Measurements from ENCODE around the gene NEK2. TPM values are rescaled to one million over a fixed set of nuclear protein-coding genes. Genes with fewer than 3 reads are reported as not detected.

Gene NEK2
- total RNA-seq, 1 donor from 2014 or later, result 1.7 TPM

DNA sequence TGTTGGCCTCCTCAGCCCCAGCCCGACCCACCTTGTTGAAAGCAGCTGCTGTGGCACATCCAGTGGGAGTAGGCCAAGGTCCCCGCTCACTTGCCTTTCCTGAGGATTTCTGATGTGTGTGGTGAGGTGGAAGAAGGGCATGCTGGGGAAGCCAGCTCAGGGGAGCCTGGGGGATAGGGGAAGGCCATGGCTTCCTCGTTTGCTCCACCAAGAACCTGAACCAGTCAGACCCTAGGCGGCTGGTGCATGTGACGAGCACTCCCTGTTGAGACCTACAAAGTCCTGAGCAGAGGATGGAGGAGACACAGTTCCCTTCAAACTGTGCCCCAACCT is 58.5 kb downstream of the NEK2 start:
- TF ChIP-seq POLR2A (IDR thresholded peaks at IDR 0.05) (no peak), POLR2AphosphoS5 (IDR thresholded peaks at IDR 0.05; ENCODE audit: insufficient read depth in 1 of 2, low read depth in 1 of 2) (no peak)
- TF ChIP-seq, protein P1, sequence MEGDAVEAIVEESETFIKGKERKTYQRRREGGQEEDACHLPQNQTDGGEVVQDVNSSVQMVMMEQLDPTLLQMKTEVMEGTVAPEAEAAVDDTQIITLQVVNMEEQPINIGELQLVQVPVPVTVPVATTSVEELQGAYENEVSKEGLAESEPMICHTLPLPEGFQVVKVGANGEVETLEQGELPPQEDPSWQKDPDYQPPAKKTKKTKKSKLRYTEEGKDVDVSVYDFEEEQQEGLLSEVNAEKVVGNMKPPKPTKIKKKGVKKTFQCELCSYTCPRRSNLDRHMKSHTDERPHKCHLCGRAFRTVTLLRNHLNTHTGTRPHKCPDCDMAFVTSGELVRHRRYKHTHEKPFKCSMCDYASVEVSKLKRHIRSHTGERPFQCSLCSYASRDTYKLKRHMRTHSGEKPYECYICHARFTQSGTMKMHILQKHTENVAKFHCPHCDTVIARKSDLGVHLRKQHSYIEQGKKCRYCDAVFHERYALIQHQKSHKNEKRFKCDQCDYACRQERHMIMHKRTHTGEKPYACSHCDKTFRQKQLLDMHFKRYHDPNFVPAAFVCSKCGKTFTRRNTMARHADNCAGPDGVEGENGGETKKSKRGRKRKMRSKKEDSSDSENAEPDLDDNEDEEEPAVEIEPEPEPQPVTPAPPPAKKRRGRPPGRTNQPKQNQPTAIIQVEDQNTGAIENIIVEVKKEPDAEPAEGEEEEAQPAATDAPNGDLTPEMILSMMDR (IDR thresholded peaks at IDR 0.05), result no peak
- no peaks in the 10 kb centered on the region for H3K9me3 ChIP-seq
- H3K27me3 ChIP-seq, result no peaks in the 10 kb centered on the region
- DNase-seq (ENCODE audit: extremely low spot score in 2 of 2), result no peak
- peaks cover 17% of the 10 kb centered on the region for H3K4me1 ChIP-seq
- no peak overlapping the region for H3K4me3 ChIP-seq
- no peaks in the 10 kb centered on the region for H3K36me3 ChIP-seq
- H3K27ac ChIP-seq, result no peak overlapping the region
- intact Hi-C loops (cut with DNase I), result loop anchor here (5.0 kb wide), 1 partner anchor 40 kb away; the partner anchor contains the start of gene SLC30A1

DNA sequence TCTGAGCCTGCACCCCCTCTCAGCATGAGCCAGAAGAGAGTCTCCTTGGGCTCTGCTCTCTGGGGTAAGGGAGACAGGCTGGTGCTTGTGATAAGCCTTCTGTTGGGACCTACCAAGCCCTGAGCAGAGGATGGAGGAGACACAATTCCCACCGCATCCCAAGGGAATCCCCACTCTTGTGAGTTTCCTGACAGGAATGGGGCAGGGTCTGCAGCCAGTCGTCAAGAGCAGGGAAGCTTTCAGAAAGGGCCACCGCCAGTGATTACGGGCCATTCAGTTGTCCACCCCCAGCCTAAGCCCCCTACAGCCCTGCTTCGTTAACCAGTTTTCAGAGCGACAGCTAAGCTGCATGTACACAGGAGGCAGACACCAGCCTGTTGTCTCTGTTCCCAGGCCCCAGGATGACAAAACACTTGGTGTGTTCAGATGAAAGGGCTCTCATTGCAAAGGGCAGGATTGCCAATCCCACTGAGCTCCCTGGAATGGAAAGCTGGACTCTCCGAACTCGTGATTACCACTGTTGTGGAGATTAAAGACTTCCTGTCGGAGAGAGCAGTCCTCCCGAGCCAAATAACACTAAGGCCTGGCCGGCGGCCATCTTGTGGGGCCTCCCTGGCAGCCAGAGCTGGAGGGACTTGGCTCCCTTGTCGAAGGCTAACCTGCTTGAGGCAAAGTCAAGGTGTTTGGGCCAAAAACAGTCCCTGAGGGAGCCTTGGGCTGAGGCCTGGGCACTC is 59.0 kb downstream of the NEK2 start:
- intact Hi-C loops (cut with DNase I), result loop anchor here (5.0 kb wide), 1 partner anchor 39 kb away; the partner anchor contains the start of gene SLC30A1
- peaks cover 17% of the 10 kb centered on the region for H3K4me1 ChIP-seq
- no peaks in the 10 kb centered on the region for H3K9me3 ChIP-seq
- no peak for TF ChIP-seq POLR2A (IDR thresholded peaks at IDR 0.05)
- peak in 1 of 2 donors; percentile 31 for TF ChIP-seq POLR2AphosphoS5 (IDR thresholded peaks at IDR 0.05; ENCODE audit: insufficient read depth in 1 of 2, low read depth in 1 of 2)
- H3K27ac ChIP-seq, result no peak overlapping the region
- no peaks in the 10 kb centered on the region for H3K27me3 ChIP-seq
- H3K4me3 ChIP-seq, result no peak overlapping the region
- H3K36me3 ChIP-seq, result no peaks in the 10 kb centered on the region
- DNase-seq (ENCODE audit: extremely low spot score in 2 of 2), result no peak

DNA sequence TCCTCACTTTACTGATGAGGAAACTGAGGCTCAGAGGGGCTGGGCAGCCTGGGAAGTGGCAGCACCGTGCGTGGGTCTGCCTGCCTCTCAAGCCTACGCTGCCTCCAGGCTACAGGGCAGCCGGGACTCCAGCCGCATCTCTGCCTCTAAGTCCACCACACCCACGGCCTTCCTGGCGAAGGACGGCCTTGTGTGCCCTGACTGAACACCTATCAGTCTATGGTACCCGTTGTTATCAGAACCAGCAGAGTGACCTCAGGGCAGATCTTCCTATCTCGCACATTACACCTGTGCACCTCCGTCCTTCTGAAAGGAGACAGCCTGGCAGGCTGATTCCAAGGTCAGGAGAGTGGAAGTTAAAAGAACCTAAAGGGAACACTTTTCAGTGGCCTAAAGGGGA is 60.8 kb downstream of the NEK2 start:
- Histone ChIP-seq H3K27me3 (no peaks in the 10 kb centered on the region), H3K9me3 (no peaks in the 10 kb centered on the region), H3K4me3 (no peak overlapping the region), H3K4me1 (peaks cover 22% of the 10 kb centered on the region), H3K27ac (no peak overlapping the region), H3K36me3 (no peaks in the 10 kb centered on the region)
- TF ChIP-seq, protein P1 (IDR thresholded peaks at IDR 0.05), result no peak
- no peak for TF ChIP-seq POLR2AphosphoS5 (IDR thresholded peaks at IDR 0.05; ENCODE audit: insufficient read depth in 1 of 2, low read depth in 1 of 2)
- TF ChIP-seq POLR2A (IDR thresholded peaks at IDR 0.05), result no peak
- intact Hi-C loops (cut with DNase I), result loop anchor here (5.0 kb wide), 1 partner anchor 37 kb away; the partner anchor contains the start of gene SLC30A1
- no peak for DNase-seq (ENCODE audit: extremely low spot score in 2 of 2)

DNA sequence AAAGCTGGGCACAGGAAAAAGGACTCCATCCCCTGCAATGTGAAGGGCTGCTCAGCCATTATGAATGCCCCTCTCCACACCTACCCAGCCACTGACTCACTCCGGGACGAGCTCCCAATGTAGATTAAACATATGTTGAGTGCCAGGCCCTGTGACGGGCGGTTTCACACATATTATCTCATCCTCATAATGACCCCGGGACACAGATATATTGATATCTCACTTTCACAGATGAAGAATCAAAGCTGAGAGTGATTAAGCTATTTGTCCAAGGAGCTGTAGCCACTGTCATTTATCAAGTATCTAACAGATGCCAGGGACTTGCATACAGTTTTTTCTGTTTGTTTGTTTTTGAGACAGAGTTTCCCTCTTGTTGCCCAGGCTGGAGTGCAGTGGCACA is 61.5 kb downstream of the NEK2 start:
- TF ChIP-seq, protein P1 (IDR thresholded peaks at IDR 0.05), result no peak
- TF ChIP-seq POLR2AphosphoS5 (IDR thresholded peaks at IDR 0.05; ENCODE audit: insufficient read depth in 1 of 2, low read depth in 1 of 2), result no peak
- TF ChIP-seq POLR2A (IDR thresholded peaks at IDR 0.05), result no peak
- H3K27ac ChIP-seq, result no peak overlapping the region
- intact Hi-C loops (cut with DNase I), result no loop called here

DNA sequence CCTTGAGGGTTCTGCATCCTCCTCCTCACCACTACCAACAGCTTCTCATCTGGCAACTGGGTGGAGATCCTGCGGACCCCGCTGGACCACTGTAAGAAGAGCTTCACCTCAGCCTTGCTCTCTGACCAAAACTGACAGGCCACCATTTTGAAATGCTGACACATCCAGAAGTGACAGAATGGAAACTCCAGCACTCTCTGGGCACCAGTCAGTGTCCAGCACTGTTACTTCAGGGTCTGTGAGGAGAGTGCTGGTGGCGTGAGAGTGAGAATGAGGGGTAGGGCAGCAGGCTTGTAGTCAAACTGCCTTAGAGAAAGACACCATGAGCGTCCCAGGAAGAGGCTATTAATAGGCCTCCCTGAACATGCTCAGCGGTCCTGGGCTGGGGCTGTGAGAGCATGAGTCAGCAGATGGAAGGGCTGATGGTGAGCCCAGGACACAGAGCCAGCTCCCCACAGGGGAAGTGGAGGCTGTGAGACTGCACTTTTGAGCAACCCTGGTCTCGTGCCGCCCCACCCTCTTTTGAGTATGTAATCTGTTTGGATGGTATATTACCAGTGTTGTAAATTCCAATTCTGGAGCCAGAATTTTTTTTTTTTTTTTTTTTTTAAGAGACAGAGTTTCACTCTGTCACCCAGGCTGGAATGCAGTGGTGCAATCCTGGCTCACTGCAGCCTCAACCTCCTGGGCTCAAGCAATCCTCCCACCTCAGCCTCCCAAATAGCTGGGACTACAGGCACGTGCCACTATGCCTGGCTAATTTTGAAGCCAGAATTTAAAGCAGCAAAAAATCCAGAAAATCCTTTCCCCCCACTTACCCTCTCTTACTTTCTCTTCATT is 62.1 kb downstream of the NEK2 start:
- no peak overlapping the region for H3K27ac ChIP-seq
- H3K9me3 ChIP-seq, result no peaks in the 10 kb centered on the region
- intact Hi-C loops (cut with DNase I), result no loop called here
- no peak overlapping the region for H3K4me3 ChIP-seq
- TF ChIP-seq, protein P1 (IDR thresholded peaks at IDR 0.05), result no peak
- peak in 1 of 2 donors; percentile 42 for TF ChIP-seq POLR2AphosphoS5 (IDR thresholded peaks at IDR 0.05; ENCODE audit: insufficient read depth in 1 of 2, low read depth in 1 of 2)
- peak in 1 of 2 donors; percentile 94 for DNase-seq (ENCODE audit: extremely low spot score in 2 of 2)
- H3K27me3 ChIP-seq, result no peaks in the 10 kb centered on the region
- H3K4me1 ChIP-seq, result peaks cover 22% of the 10 kb centered on the region
- no peaks in the 10 kb centered on the region for H3K36me3 ChIP-seq

More for the DNA sequence above, 61.5 kb downstream of the NEK2 start:
- Histone ChIP-seq H3K27me3 (no peaks in the 10 kb centered on the region), H3K4me3 (no peak overlapping the region), H3K4me1 (peaks cover 22% of the 10 kb centered on the region), H3K9me3 (no peaks in the 10 kb centered on the region), H3K36me3 (no peaks in the 10 kb centered on the region)
- DNase-seq (ENCODE audit: extremely low spot score in 2 of 2), result no peak
